Fibroblast of skin of left biceps (primary cell): Measurements from ENCODE around the gene SUGCT.

Experiments used
- DNase-seq, 2 experiments: peaks; one replicate each; pipeline ENCODE4 v3.0.0-alpha.2; 2013; ENCODE audit warnings: low read depth in 2 of 2

The SUGCT gene

GRCh38 chr7:40716052-40716451 is 581.2 kb downstream of the SUGCT start:
- DNase-seq: no peak

DNA sequence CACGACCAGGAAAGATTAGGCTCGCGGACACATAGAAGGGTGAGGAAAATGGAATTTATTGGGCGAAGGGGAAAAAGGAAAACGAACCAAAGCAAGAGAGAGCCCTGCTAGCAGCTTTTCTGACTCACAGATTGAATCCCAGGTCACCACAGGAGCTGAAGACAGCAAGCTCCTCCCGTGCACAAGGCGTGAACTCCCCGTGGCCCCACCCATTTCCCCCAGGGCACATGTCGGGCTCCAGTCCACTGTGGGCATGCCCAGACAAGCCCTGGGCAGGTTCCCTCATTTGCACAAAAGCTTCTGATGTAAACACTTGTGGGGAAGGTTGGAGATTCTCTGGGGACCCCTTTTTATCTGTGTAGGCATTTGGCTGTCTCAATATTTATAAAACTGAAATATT is 582.4 kb downstream of the SUGCT start:
- no peak for DNase-seq

GRCh38 chr7:40720416-40720815 is 585.6 kb downstream of the SUGCT start:
- DNase-seq: no peak

- DNase-seq: no peak
Observed at GRCh38 chr7:40721342-40721949, 586.6 kb downstream of the SUGCT start.

- no peak for DNase-seq
Observed at GRCh38 chr7:40722242-40722641, 587.4 kb downstream of the SUGCT start.

DNA sequence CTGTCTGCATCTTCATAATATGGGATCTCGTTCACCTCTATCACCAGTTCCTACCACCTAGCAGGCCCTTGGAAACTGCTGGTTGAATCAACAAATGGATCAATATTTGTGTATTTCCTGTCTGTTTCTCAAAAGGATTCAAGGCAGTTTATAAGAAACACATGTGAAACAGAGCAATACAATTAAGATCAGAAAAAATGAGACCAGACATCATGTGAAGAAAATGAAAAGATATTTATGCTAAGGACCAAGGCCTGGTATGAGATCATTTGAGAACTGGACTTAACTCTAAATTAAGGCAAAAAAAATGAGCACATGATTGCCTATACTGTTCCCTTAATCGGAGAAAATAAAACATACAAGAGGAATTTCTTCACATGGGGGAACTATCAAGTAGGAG is 589.0 kb downstream of the SUGCT start:
- DNase-seq: no peak

- no peak for DNase-seq
Observed at GRCh38 chr7:40726559-40726958, 591.8 kb downstream of the SUGCT start.

- DNase-seq: no peak
Observed at GRCh38 chr7:40733114-40733513, 598.3 kb downstream of the SUGCT start.

DNA sequence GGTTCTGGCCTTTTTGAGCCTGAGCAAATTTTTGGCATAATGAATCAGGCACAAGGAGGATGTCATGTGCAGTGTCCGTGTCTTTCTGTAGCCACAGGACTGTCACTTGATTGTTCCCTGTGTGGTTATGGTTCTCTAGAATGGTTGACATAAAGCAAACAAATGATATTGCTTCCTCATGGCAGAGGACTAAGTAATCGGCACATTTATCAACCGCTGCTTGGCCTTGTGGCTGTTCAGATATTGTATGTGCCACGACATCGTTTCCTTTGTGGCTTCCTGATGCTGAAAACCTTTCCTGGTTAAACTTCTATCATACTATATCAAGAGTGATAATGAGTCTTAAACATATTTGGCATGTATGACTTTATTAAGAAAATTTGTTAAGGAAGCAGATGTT is 598.8 kb downstream of the SUGCT start:
- DNase-seq: no peak

- no peak for DNase-seq
Observed at GRCh38 chr7:40739257-40739656, 604.5 kb downstream of the SUGCT start.

GRCh38 chr7:40742270-40742669 is 607.5 kb downstream of the SUGCT start:
- DNase-seq: no peak

GRCh38 chr7:40746841-40747556 is 612.2 kb downstream of the SUGCT start:
- no peak for DNase-seq

DNA sequence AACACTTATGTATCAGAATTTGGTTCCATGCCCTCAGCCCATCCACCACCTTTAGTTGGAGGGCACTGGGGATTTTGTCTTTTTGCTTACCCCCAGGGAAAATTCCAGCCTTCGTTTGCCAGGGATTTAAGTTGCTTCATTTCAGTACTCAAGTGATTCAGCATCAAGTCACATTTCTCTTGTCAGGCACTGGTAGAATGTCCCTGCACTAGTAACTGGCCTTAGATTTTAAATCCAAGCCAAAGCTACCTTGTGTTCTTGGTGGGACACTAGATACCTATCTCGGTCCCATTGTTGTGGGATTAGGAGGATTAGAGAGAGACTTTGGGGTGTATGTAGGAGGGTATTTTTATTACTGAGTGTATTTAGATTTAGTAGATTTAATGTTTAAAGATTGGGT is 613.1 kb downstream of the SUGCT start:
- no peak for DNase-seq

DNA sequence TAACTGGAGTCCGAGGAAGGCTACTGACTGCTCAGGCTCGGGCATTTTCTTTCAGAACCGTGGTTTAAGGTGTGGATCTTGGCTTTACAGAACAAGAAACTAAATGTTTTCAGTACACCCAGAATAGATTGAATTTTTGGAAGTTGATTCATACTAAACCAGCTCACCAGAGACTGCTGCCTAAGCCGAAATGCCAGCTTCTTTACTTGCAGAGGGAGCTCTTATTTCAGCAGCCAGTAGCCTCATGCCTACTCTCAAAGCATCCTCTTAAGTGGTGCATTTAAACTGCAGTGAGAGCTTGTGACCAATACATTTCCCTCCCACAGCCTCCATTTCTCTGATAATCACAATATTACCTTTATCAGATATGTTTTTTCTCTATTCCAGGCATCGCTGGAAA is 615.1 kb downstream of the SUGCT start:
- DNase-seq: no peak

DNA sequence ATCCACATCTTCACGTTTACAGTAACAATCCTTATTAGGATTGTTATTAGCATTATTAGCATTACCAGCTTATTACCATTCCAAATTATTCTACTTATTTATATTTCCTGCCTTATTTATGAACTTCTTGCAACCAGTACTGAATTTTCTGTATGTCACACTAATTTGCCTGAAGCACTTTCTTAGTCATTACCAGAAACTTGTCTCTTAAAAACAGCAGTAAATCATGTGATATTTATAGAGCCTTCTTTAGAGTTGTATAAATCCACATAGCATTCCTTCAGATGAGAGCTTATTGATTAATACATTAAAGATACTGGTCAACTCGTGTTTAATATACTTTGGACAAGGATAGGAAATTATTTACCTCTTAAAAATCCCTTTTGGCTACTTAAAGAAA is 618.6 kb downstream of the SUGCT start:
- no peak for DNase-seq

DNA sequence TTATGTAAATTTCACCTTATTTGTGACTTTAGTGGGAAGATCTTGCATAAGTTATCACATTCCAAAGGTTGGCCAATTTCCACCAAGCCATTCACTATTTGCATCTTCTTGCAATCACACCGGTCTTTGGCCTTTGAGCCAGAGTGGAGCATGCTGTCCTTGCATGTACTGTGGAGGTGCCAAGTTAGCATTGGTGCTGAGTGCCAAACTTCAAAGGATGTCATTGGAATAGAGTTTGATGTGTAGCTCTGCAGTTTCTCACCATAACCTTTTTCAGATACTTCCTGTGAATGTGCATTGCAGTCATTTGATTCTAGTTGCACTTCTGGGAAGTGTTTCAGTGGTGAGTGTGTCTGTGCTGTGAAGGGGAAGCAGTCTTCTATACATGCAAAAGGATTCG is 620.6 kb downstream of the SUGCT start:
- DNase-seq: no peak

GRCh38 chr7:40757109-40757508 is 622.3 kb downstream of the SUGCT start:
- DNase-seq: no peak

- no peak for DNase-seq
Observed at GRCh38 chr7:40758590-40758989, 623.8 kb downstream of the SUGCT start.

DNA sequence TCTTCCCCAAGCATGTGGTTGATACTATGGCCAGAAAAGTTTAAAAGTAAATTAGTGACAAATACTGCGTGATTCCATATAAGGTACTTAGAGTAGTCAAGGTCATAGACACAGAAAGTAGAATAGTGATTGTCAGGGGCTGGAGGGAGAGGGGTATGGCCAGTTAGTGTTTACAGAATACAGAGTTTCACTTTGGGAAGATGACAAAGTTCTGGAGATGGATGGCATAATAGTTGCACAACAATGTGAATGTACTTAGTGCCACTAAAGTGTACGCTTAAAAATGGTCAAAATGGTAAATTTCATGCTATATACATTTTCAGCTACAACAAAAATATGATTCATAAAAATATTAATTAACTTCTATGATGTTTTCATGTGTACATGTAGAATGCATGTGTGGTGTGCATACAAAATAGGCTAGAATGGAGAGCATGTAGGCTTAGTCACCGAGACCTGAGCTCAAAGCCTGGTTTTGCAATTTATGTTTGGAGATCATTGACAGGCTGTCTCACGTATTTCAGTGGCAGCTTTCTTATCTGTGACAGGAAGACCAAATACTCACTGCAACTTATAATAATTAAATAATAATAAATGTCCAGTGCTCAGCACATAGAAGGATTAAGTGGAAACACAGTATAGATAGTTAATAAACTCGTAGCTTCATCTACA is 625.6 kb downstream of the SUGCT start:
- no peak for DNase-seq

- DNase-seq: no peak
Observed at GRCh38 chr7:40760987-40761386, 626.2 kb downstream of the SUGCT start.

GRCh38 chr7:40761762-40762560 is 627.2 kb downstream of the SUGCT start:
- DNase-seq: no peak
